Measurements from ENCODE around the gene SLITRK2.

SLITRK2 gene

DNA sequence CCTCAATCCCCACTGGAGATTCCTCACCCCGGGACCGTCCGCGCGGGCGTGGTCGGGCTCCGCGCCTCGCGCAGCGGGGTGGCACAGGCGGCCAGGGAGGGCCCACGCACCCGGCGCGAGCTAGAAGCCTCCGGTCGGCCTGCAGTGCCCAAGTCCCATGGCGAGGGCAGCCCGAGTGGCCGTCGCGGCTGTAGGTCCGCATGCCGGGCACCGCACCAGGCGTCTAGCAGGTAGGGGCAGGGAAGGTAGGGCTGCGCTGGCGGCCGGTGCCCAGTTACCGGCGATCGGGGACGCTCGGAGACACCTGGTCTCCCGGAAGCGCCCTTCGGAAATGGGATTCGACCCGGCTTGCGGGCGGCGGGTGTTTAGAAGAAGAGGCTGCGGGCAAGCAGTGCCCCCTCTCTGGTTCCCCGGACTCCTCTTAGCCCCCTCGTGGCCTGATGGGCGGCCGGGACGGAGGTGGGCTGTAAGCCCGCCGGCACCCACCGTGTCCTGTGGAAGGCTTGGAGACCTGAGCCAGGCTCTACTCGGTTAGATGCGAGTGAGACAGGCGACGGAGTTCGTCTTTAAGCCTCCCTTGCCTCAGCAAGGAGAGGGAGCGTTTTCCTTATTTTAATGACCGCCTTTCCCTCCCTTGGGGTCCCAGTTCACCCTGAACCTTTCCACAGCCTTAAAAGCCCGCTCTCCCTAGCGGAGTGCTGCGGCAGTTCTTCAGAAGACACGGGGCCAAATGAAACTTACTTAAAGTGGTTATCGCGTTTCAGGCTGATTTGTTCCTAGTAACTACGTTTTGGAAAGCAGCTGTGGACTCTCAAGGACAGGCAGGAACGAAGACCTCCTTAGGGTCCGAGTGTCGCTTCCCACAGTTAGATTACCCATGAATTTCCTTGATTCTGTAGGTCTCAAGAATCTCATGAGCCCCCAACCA is 821 bp downstream of the SLITRK2 start:
- TF ChIP-seq TAF1 (IDR thresholded peaks at IDR 0.05; ENCODE audit: low read depth) = no peak
- TF ChIP-seq RAD21 (IDR thresholded peaks at IDR 0.05; ENCODE audit: low read depth) = no peak
- TF ChIP-seq NFIC (IDR thresholded peaks at IDR 0.05) = no peak
- TF ChIP-seq REST (IDR thresholded peaks at IDR 0.05; ENCODE audit: low read depth) = no peak
- TF ChIP-seq YY1 (IDR thresholded peaks at IDR 0.05; ENCODE audit: low read depth) = no peak
- no peak for TF ChIP-seq EGR1 (IDR thresholded peaks at IDR 0.05)
- TF ChIP-seq EP300 (IDR thresholded peaks at IDR 0.05; ENCODE audit: borderline replicate concordance) = no peak
- no peak for TF ChIP-seq ZBTB7A (IDR thresholded peaks at IDR 0.05; ENCODE audit: low read depth)
- no peak for TF ChIP-seq MAX (IDR thresholded peaks at IDR 0.05)
- no peak for TF ChIP-seq CREB1 (IDR thresholded peaks at IDR 0.05; ENCODE audit: low read depth)
- TF ChIP-seq CEBPB (IDR thresholded peaks at IDR 0.05) = no peak
- TF ChIP-seq FOXM1 (IDR thresholded peaks at IDR 0.05; ENCODE audit: borderline replicate concordance, low read depth) = no peak
- TF ChIP-seq TCF12 (IDR thresholded peaks at IDR 0.05; ENCODE audit: low read depth) = no peak

DNA sequence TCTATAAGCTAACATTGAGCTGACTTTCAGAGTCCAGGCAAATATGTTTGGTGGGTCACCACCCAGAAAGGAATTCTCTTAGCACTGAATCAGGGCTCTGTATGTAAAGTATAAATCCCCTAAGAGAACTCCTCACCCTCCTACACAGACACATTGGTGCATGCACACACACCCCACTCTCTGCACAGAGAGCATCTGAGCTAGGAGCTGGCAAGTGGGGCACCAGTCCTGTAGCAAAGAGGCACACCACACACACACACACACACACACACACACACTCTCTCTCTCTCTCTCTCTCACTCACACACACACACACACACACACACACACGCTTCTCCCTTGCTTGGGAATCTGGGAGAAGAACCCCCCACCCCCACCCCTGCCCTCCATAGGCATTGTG is 3.2 kb downstream of the SLITRK2 start:
- no peak for TF ChIP-seq REST (IDR thresholded peaks at IDR 0.05; ENCODE audit: low read depth)
- TF ChIP-seq EGR1 (IDR thresholded peaks at IDR 0.05) = no peak
- no peak for TF ChIP-seq TCF12 (IDR thresholded peaks at IDR 0.05; ENCODE audit: low read depth)
- no peak for TF ChIP-seq MAX (IDR thresholded peaks at IDR 0.05)
- no peak for TF ChIP-seq RAD21 (IDR thresholded peaks at IDR 0.05; ENCODE audit: low read depth)
- no peak for TF ChIP-seq YY1 (IDR thresholded peaks at IDR 0.05; ENCODE audit: low read depth)
- TF ChIP-seq ZBTB7A (IDR thresholded peaks at IDR 0.05; ENCODE audit: low read depth) = no peak
- TF ChIP-seq TAF1 (IDR thresholded peaks at IDR 0.05; ENCODE audit: low read depth) = no peak
- TF ChIP-seq, protein P1, sequence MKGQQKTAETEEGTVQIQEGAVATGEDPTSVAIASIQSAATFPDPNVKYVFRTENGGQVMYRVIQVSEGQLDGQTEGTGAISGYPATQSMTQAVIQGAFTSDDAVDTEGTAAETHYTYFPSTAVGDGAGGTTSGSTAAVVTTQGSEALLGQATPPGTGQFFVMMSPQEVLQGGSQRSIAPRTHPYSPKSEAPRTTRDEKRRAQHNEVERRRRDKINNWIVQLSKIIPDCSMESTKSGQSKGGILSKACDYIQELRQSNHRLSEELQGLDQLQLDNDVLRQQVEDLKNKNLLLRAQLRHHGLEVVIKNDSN (IDR thresholded peaks at IDR 0.05) = no peak
- TF ChIP-seq NFIC (IDR thresholded peaks at IDR 0.05) = no peak
- no peak for TF ChIP-seq CEBPB (IDR thresholded peaks at IDR 0.05)
- TF ChIP-seq FOXM1 (IDR thresholded peaks at IDR 0.05; ENCODE audit: borderline replicate concordance, low read depth) = no peak
- no peak for TF ChIP-seq TEAD4 (IDR thresholded peaks at IDR 0.05)
- TF ChIP-seq EP300 (IDR thresholded peaks at IDR 0.05; ENCODE audit: borderline replicate concordance) = no peak
- no peak for TF ChIP-seq CREB1 (IDR thresholded peaks at IDR 0.05; ENCODE audit: low read depth)

DNA sequence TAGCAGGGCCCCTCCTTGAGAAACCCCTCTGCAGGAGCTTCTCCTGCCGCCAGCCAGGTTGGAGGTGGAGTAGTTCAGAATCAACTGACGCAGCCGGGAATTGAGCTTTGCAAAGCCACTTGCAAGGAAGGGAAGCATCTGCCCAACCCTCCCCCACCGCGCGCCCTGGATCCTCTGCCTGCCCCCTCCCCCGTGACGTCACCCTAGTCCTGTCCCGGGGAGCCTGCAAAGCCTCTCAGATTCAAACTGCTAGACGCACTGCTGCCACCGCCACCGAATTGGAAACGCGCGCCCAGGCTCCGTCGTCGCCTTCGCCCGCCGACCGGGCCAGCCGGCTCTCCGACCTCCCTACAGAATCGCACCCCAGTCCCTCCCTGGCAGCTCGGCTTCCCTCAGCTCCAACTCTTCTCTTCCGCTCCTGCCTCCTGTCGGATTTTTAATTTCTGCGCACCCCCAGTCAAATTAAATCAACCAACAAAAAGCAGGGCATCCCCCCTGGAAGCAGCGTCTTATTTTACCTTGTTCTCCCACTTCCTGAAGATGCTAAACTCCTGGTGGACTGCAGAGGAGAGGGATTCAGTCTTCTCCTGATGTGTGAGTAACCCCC is 3.8 kb downstream of the SLITRK2 start:
- TF ChIP-seq CEBPB (IDR thresholded peaks at IDR 0.05) (no peak), YY1 (IDR thresholded peaks at IDR 0.05; ENCODE audit: low read depth) (no peak), REST (IDR thresholded peaks at IDR 0.05; ENCODE audit: low read depth) (no peak), TEAD4 (IDR thresholded peaks at IDR 0.05) (no peak), TCF12 (IDR thresholded peaks at IDR 0.05; ENCODE audit: low read depth) (no peak), EGR1 (IDR thresholded peaks at IDR 0.05) (no peak), CREB1 (IDR thresholded peaks at IDR 0.05; ENCODE audit: low read depth) (no peak), FOXM1 (IDR thresholded peaks at IDR 0.05; ENCODE audit: borderline replicate concordance, low read depth) (no peak), NFIC (IDR thresholded peaks at IDR 0.05) (no peak)
- TF ChIP-seq, protein P1 (IDR thresholded peaks at IDR 0.05) = no peak
